ENCODE measurements around the gene TTLL1.
"Not testable (repeated sequence)": the region's sequence is repeated elsewhere in the genome, so short reads cannot be mapped to it uniquely, and the experiment has no call there.

TTLL1 gene

DNA sequence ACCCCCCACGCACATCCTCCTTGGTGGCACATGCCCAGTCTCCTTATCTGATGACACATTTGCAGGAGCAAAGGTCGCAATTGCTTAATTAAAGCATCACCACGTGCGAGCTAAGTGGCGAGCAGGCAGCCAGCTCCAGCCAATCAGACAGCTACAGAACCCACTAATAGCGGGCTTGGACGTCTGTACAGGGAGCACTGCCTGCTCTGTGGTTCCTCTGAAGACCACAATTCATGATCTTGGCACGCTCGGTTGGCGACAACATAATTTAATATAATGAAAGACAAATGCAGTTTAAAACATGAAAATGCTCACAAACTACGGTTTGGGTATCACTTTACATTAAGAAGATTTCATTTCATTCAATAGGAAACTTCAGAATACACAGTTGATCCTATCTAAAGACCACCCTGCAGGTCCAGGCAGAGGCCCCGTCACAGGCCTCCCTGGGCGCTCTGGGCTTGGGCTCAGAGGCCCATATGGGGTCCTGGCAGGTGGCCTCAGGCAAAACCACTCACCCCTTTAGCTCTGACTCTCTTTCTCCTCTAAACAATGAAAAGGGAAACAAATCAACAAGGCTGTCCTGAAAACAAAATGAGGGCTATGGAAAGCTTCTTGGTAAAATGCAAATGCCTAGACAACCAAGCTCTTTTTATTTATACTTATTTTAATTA, 84.7 kb downstream of the TTLL1 start:
- DNase-seq (ENCODE audit: low read depth): peak; percentile 84
- H3K4me3 ChIP-seq (ENCODE audit: control insufficient read depth, low read depth, low read length): no peak overlapping the region
- no peak for TF ChIP-seq CTCF (conservative IDR thresholded peaks at IDR 0.05; ENCODE audit: control insufficient read depth, insufficient read depth, low read depth, low read length)

DNA sequence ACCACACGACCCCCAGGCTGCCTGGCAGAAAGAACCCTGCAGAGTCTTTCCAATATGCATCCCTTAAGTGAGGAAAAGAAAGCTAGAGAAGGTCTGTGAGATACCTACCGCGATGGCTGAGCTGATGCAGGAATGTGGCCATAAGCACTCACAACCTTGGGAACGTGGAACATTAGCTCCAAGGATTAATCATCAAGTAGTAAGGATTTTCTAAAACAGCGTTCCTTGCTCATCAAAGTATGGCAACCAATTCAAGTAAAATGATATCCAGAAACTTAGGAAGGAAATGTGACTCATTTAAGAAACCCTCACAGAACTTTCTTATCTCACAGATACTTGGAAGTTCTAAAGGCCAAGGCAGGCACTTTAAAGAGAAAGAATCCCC, 87.0 kb downstream of the TTLL1 start:
- peak overlapping the region; percentile 12 for H3K4me3 ChIP-seq (ENCODE audit: control insufficient read depth, low read depth, low read length)
- DNase-seq (ENCODE audit: low read depth): peak; percentile 86
- TF ChIP-seq CTCF (conservative IDR thresholded peaks at IDR 0.05; ENCODE audit: control insufficient read depth, insufficient read depth, low read depth, low read length): no peak

DNA sequence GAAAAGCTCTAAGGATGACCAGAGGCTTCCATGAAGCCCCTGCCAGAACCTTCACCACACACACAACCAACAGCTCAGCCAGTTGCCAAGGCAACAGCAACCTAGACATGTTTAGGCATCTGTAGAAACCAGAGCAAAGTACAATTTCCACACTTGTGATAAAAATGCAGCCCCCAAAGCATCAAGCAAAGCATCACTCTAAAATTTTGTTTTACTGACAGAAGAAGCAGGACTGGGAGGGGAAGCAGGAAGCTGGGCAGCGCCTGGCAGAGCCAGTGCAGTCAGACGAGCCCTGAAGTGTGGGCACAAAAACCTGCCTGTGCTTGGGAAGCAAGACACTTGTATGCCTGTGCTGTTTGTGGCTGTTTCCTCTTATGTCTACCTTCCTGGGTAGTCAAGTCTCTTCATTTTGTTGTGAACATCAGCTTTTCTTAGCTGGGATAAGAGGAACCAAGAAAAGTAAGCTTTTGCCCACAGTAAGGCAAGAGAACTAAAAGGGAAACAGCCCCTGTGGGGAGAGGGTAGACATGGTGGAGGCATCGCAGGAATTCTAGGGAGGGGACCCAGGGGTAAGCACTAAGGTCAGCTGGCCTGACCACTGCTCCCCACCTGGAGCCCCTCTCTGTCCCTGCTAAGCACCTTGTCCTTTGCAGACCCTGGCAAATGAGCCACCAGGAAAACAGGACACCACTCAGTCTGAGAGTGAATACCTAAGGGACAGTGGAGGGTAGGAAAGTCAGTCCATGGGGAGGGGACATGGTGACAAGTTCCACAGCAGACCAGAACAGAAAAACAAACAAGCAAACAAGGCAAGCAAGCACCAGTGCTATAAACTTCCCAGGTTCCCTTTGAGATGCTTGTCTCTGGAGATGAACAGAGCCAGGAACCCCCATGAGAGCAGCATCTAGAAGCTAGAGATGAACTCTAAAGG, 87.7 kb downstream of the TTLL1 start:
- peak; percentile 47 for DNase-seq (ENCODE audit: low read depth)

GRCh38 chr22:43000441-43001175, 88.6 kb downstream of the TTLL1 start:
- peak; percentile 71 for DNase-seq (ENCODE audit: low read depth)
- H3K4me3 ChIP-seq (ENCODE audit: control insufficient read depth, low read depth, low read length): no peak overlapping the region
- TF ChIP-seq CTCF (conservative IDR thresholded peaks at IDR 0.05; ENCODE audit: control insufficient read depth, insufficient read depth, low read depth, low read length): no peak

More for the DNA sequence above, 87.7 kb downstream of the TTLL1 start:
- peak overlapping the region; percentile 12 for H3K4me3 ChIP-seq (ENCODE audit: control insufficient read depth, low read depth, low read length)
- no peak for TF ChIP-seq CTCF (conservative IDR thresholded peaks at IDR 0.05; ENCODE audit: control insufficient read depth, insufficient read depth, low read depth, low read length)

DNA sequence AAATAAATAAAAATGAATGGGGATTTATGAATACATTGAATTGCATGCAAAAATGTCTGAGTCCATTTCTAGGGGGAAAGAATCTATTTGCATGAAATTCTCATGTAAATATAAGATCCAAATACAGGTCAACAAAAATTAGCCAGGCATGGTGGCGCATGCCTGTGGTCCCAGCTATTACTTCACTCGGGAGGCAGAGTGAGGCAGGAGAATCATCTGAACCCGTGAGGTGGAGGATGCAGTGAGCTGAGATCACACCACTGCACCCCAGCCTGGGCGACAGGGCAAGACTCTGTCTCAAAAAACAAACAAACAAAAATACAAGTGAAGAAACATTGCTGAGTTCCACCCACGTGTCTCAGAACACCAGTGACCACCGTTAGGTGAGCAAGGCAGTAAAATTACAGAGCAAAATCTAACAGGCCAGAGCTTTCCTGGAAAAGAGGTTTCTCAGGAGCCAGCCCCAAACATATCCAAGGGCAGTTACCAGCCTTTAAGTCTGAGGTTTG, 91.6 kb downstream of the TTLL1 start:
- peak; percentile 31 for DNase-seq (ENCODE audit: low read depth)
- no peak for TF ChIP-seq CTCF (conservative IDR thresholded peaks at IDR 0.05; ENCODE audit: control insufficient read depth, insufficient read depth, low read depth, low read length)
- no peak overlapping the region for H3K4me3 ChIP-seq (ENCODE audit: control insufficient read depth, low read depth, low read length)

DNA sequence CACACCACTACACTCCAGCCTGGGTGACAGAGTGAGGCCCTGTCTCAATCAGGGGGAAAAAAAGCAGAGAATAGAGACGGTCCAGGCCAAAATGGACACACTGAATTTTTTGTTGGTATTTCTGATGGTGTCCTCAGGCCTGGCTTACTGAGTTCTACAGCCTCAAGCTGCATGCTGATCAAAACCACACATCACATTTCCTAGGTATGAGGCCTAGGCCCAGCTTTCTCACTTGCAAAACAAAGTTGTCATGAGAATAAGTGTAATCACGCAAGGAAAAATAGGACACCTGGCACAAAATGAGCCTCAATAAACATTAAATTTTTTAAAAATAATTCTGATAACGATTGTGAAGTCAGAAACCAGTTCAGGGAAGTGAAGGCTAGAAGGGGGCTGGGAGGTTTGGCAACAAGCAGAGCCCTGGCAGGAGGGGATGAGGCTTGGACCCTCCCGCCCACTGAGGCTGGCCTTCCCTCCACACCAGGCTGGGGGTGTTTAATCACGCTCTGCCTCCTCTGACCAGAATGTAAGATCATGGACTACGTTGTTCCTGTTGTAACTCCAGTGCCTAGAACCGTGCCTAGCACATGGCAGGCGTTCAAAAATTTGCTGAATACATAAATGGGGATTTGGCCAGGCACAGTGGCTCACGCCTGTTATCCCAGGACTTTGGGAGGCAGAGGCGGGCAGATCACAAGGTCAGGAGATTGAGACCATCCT, 92.4 kb downstream of the TTLL1 start:
- DNase-seq (ENCODE audit: low read depth): peak; percentile 32
- no peak for TF ChIP-seq CTCF (conservative IDR thresholded peaks at IDR 0.05; ENCODE audit: control insufficient read depth, insufficient read depth, low read depth, low read length)
- no peak overlapping the region for H3K4me3 ChIP-seq (ENCODE audit: control insufficient read depth, low read depth, low read length)

- H3K4me3 ChIP-seq (ENCODE audit: control insufficient read depth, low read depth, low read length); DNase-seq (ENCODE audit: low read depth): not testable (repeated sequence)
These were observed 93.5 kb downstream of the TTLL1 start for GRCh38 chr22:42995654-42996053.
